ENCODE results near the gene SLC25A41. TPM values are rescaled to one million over a fixed set of nuclear protein-coding genes. Genes with fewer than 3 reads are reported as not detected.

The SLC25A41 gene
- total and polyA plus RNA-seq, 2 of the 8 experiments (the other 6 are each of a cell fraction or from before 2014, with no cell fraction given) = 0.50 TPM; not detected in 1

GRCh38 chr19:6465006-6465405 is 31.4 kb upstream of the SLC25A41 start (continued):
- TF ChIP-seq KDM5A (IDR thresholded peaks at IDR 0.05; ENCODE audit: low read length) (no peak), ATF3 (IDR thresholded peaks at IDR 0.05; ENCODE audit: insufficient read depth, low read depth, low read length) (no peak), GTF2F1 (IDR thresholded peaks at IDR 0.05; ENCODE audit: borderline replicate concordance, low read depth, low read length) (no peak), HDAC6 (IDR thresholded peaks at IDR 0.05; ENCODE audit: low read depth, low read length) (no peak)

All from H1 (cell line).